GM12801 (cell line): ENCODE results near the gene B3GNT9.

ENCODE experiments used
- CTCF ChIP-seq: IDR thresholded peaks from one replicate; pipeline ENCODE4 v1.5.1; 2011; ENCODE audit warnings: control low read depth; ENCODE audit not compliant: insufficient read length; ENCODE audit errors: extremely low read depth

Gene B3GNT9

GRCh38 chr16:67128417-67128816 lies 22.4 kb downstream of the B3GNT9 start:
- TF ChIP-seq CTCF, result no peak

GRCh38 chr16:67120025-67120424 lies 30.8 kb downstream of the B3GNT9 start:
- no peak for TF ChIP-seq CTCF

DNA sequence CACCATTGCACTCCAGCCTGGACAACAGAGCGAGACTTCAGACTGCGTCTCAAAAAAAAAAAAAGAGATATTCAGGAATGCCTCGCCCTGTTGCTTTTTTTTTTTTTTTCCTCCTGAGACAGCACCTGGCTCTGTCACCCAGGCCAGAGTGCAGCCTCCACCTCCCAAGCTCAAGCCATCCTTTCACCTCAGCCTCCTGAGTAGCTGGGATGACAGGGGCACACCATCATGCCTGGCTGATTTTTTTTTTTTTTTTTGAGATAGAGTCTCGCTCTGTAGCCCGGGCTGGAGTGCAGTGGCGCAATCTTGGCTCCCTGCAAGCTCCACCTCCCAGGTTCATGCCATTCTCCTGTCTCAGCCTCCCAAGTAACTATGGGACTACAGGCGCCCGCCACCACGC lies 33.1 kb downstream of the B3GNT9 start:
- TF ChIP-seq CTCF, result no peak

DNA sequence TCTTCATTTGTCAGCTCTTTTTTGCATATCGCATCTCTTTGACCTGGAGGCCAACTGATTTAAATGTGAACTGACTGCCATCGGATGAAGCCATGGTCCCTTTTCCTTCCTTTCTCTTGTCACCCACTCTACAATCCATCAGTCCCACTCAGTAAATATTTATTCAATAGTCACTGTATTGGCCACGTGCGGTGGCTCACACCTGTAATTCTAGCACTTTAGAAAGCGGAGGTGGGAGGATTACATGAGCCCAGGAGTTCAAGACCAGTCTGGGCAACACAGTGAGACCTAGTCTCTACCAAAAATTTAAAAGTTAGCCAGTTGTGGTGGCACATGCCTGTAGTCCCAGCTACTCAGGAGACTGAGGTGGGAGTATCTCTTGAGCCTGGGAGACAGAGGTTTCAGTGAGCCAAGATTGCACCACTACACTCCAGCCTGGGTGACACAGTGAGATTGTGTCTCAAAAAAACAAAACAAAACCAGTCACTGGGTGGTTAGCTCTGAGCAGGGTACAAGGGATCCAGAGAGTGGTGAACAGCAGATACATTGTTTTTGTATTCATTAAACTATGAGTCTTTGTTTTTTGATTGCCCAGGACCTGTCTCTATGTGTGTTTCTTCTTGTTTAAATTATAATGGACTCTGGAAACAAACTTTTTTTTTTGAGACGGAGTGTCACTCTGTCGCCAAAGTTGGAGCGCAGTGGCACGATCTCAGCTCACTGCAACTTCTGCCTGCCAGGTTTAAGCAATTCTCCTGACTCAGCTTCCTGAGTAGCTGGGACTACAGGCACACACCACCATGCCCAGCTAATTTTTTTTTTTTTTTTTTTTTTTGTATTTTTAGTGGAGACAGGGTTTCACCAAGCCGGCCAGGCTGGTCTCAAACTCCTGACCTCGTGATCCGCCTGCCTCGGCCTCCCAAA lies 34.1 kb downstream of the B3GNT9 start:
- TF ChIP-seq CTCF, result no peak

DNA sequence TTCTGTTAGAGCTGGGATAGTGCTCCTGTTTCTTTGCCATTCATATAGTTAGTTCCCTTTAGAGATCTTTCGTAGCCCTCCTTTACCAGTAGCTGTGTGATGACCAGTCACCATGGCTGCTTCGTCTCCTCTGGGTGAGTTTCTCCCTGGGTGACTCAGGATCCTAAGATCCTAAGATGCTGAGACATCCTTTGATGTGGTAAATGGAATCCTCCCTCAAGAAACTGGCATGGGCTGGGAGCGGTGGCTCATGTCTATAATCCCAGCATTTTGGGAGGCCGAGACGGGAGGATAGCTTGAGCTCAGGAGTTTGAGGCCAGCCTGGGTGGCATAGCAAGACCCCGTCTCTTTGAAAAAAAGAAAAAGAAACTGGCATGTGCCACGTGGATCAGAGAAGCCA lies 35.2 kb downstream of the B3GNT9 start:
- TF ChIP-seq CTCF, result no peak

GRCh38 chr16:67114793-67115192 lies 36.0 kb downstream of the B3GNT9 start:
- TF ChIP-seq CTCF, result no peak

DNA sequence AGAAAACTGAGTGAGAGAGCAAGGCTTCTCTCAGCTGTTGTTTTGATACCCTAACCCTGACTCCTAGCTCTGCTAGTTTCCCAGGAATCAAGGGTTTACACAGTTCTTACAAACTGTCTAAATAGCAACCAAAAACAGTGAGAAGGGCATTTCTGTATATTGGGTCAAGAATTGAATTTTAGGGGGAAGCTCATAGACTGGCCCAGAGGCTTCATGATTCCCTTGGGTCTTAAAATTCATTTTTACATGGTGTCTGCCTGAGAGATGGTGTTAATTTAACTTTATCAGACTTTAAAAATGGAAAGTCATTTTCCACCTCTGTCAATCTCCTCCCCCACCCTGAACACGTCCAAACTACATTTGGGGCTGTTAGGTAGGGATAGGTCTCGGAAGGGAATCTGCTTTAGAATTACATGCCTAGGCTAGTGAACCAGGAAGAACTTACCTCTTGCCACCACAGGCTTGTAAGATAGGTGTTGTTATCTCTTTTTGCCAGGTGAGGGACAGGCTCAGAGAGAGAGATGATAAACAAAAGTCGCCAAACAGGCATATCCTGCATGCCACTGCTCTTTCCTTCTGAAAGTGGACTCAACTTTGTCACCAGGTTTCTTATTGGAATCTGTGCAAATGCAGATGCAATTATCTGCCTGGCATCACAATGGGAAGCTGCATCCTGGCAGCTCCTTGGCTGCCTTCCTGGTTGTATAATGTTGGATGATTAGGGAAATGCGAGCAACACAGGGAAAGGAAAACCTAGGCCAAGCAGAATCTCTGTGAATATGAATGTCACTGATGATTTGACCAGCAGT lies 38.0 kb downstream of the B3GNT9 start:
- TF ChIP-seq CTCF, result no peak
